OCI-LY7 (cell line): ENCODE measurements around the gene CDRT15. TPM values are rescaled to one million over a fixed set of nuclear protein-coding genes. Genes with fewer than 3 reads are reported as not detected.

ENCODE experiments used
- BruUV-seq: library from RNA; stranded (reverse); fragments of 400-500 nt; replicated peaks from 2 replicates; lab custom pipeline; 2021; lab: Mats Ljungman, UMichigan
- CTCF ChIA-PET: fragments of 300-600 bp; sonication (Branson Sonifier 250); formaldehyde crosslinking; loops from one replicate; lab custom pipeline; 2022; ENCODE audit warnings: antibody characterized with exemption; ENCODE audit not compliant: unreplicated experiment; lab: Charles Lee
- POLR2A ChIA-PET: fragments of 300-600 bp; sonication (Branson Sonifier 250); formaldehyde crosslinking; loops from one replicate; lab custom pipeline; 2022; ENCODE audit warnings: antibody characterized with exemption; lab: Charles Lee
- DNase-seq: peaks from one replicate; pipeline ENCODE4 v3.0.0-alpha.2; 2015; ENCODE audit warnings: low spot score
- H2AFZ ChIP-seq: fragments of 200-600 bp; sonication (generic), shearing (Covaris generic); 2 replicates; pipeline ENCODE4 v1.6.1; 2014; ENCODE audit warnings: mild to moderate bottlenecking, antibody characterized with exemption, low read length, moderate library complexity
- H3K27ac ChIP-seq: fragments of 200-600 bp; sonication (generic); 2 replicates; pipeline ENCODE4 v1.5.1; 2014; ENCODE audit warnings: mixed run types, low read depth, mild to moderate bottlenecking, moderate library complexity, low read length, inconsistent platforms; ENCODE audit not compliant: poor library complexity, severe bottlenecking
- H3K36me3 ChIP-seq: fragments of 200-600 bp; sonication (generic); 2 replicates; pipeline ENCODE4 v1.6.1; 2014; ENCODE audit warnings: mild to moderate bottlenecking, antibody characterized with exemption, low read length, moderate library complexity, mixed read lengths; ENCODE audit not compliant: insufficient read depth
- H3K4me1 ChIP-seq: fragments of 200-600 bp; sonication (generic); 2 replicates; pipeline ENCODE4 v1.5.1; 2014; ENCODE audit warnings: mild to moderate bottlenecking, low read length; ENCODE audit not compliant: insufficient read depth, poor library complexity, severe bottlenecking
- H3K4me2 ChIP-seq: fragments of 200-600 bp; sonication (generic); 2 replicates; pipeline ENCODE4 v1.6.1; 2014; ENCODE audit warnings: mild to moderate bottlenecking, low read length
- H3K4me3 ChIP-seq: fragments of 200-600 bp; sonication (generic); 2 replicates; pipeline ENCODE4 v1.5.1; 2014; ENCODE audit warnings: mild to moderate bottlenecking, low read depth, low read length; ENCODE audit not compliant: poor library complexity, severe bottlenecking
- H3K79me2 ChIP-seq: fragments of 200-600 bp; sonication (generic); 2 replicates; pipeline ENCODE4 v1.6.1; 2016; ENCODE audit warnings: low read depth, mild to moderate bottlenecking, low read length, moderate library complexity, mixed read lengths; ENCODE audit not compliant: insufficient read depth
- H3K9me2 ChIP-seq: fragments of 200-600 bp; sonication (generic); 2 replicates; pipeline ENCODE4 v1.6.1; 2016; ENCODE audit warnings: mild to moderate bottlenecking, low read length, mixed read lengths; ENCODE audit not compliant: insufficient read depth
- H3K9me3 ChIP-seq: fragments of 200-600 bp; sonication (generic); 2 replicates; pipeline ENCODE4 v1.6.1; 2014; ENCODE audit warnings: mild to moderate bottlenecking, mixed run types, low read length, mixed read lengths
- H4K20me1 ChIP-seq: fragments of 200-600 bp; sonication (generic); 2 replicates; pipeline ENCODE4 v1.6.1; 2014; ENCODE audit warnings: mild to moderate bottlenecking, antibody characterized with exemption, low read length, moderate library complexity, mixed read lengths; ENCODE audit not compliant: insufficient read depth
- EZH2phosphoT487 ChIP-seq: fragments of 200-600 bp; sonication (generic); IDR thresholded peaks from 2 replicates; pipeline ENCODE4 v1.6.1; 2018; ENCODE audit warnings: low read depth, borderline replicate concordance, mild to moderate bottlenecking, mixed run types, antibody characterized with exemption, low read length, moderate library complexity, mixed read lengths
- intact Hi-C: fragments of 100-400 bp; cut with micrococcal nuclease; formaldehyde crosslinking; loops from one replicate; pipeline ENCODE4 v1.10.0; 2022; ENCODE audit not compliant: unreplicated experiment
- total RNA-seq, 2 experiments: library from RNA; depleted of rRNA in 1 of 2; stranded (reverse); fragments of >200 nt in 1 of 2; shearing (Covaris generic) in 1 of 2; gene quantifications; 2 replicates each; pipeline ENCODE4 v1.2.3, GENCODE V29; 2014 to 2022
- TF ChIP-seq, protein P1 (sequence below): fragments of 200-600 bp; sonication (generic); conservative IDR thresholded peaks from 2 replicates; pipeline ENCODE4 v1.5.1; 2014; ENCODE audit warnings: mild to moderate bottlenecking, antibody characterized with exemption, low read length, moderate library complexity, mixed read lengths

The CDRT15 gene
- total RNA-seq, 2 experiments from 2014 or later: not detected

DNA sequence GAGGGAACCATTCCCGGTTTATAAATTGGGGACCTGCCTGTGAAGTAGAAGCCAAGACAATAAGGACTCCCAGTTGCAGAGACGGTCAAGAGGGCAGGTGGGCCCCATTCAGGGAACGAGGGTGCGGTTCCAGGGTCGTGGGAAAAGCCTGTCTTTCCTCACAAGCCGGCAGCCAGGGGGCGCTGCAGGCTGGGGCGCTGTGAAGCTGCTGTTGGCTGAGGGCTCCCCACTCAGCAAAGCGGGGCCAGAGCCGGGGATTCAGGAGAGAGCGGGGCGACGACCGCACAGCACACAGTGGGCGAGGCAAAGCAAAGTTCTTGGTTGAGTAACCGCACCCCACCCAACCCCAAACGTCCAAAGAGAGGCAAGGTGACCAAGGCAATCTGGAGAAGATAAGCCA, 24.9 kb downstream of the CDRT15 start:
- H4K20me1 ChIP-seq: no peaks in the 10 kb centered on the region
- no peak overlapping the region for H3K4me3 ChIP-seq
- H2AFZ ChIP-seq: no peak overlapping the region
- no peaks in the 10 kb centered on the region for H3K79me2 ChIP-seq
- peaks cover 12% of the 10 kb centered on the region for H3K4me1 ChIP-seq
- ChIA-PET CTCF (no interaction called here), POLR2A (no interaction called here)
- H3K27ac ChIP-seq: no peak overlapping the region
- no TSS peak for BruUV-seq
- intact Hi-C loops: no loop called here
- no peaks in the 10 kb centered on the region for H3K9me2 ChIP-seq
- DNase-seq: no peak
- peaks cover 47% of the 10 kb centered on the region for H3K36me3 ChIP-seq
- TF ChIP-seq, protein P1, sequence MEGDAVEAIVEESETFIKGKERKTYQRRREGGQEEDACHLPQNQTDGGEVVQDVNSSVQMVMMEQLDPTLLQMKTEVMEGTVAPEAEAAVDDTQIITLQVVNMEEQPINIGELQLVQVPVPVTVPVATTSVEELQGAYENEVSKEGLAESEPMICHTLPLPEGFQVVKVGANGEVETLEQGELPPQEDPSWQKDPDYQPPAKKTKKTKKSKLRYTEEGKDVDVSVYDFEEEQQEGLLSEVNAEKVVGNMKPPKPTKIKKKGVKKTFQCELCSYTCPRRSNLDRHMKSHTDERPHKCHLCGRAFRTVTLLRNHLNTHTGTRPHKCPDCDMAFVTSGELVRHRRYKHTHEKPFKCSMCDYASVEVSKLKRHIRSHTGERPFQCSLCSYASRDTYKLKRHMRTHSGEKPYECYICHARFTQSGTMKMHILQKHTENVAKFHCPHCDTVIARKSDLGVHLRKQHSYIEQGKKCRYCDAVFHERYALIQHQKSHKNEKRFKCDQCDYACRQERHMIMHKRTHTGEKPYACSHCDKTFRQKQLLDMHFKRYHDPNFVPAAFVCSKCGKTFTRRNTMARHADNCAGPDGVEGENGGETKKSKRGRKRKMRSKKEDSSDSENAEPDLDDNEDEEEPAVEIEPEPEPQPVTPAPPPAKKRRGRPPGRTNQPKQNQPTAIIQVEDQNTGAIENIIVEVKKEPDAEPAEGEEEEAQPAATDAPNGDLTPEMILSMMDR: peak; percentile 38; the same call in 1 of the 2 replicates
- no peak for TF ChIP-seq EZH2phosphoT487
- no peak overlapping the region for H3K4me2 ChIP-seq
- no peaks in the 10 kb centered on the region for H3K9me3 ChIP-seq

DNA sequence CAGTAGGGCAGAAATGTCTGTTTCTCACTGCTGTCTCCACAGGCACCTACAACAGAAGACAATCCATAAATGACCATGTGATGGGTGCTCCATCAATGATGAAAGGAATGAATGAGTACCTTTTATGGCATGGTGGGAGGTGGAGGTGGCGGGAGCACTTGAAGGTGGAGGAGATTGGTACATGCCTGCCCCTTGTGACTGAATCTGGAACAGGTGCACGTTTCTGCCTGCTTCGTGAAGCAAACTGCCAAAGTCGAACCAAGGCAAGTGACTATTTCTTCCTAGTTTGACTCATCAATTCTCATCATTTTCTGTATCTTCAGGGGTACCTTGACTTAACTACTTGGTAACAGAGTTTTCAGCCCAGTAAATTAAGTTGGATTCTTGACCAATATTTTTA, 25.4 kb downstream of the CDRT15 start:
- no peak overlapping the region for H3K4me3 ChIP-seq
- H3K79me2 ChIP-seq: no peaks in the 10 kb centered on the region
- peaks cover 12% of the 10 kb centered on the region for H3K4me1 ChIP-seq
- no peaks in the 10 kb centered on the region for H4K20me1 ChIP-seq
- no peak for DNase-seq
- no peak overlapping the region for H3K4me2 ChIP-seq
- H3K36me3 ChIP-seq: peaks cover 47% of the 10 kb centered on the region
- no TSS peak for BruUV-seq
- TF ChIP-seq, protein P1: no peak
- TF ChIP-seq EZH2phosphoT487: no peak
- no peak overlapping the region for H2AFZ ChIP-seq
- ChIA-PET CTCF (no interaction called here), POLR2A (no interaction called here)
- no peak overlapping the region for H3K27ac ChIP-seq
- H3K9me2 ChIP-seq: no peaks in the 10 kb centered on the region
- intact Hi-C loops: no loop called here
- H3K9me3 ChIP-seq: no peaks in the 10 kb centered on the region

DNA sequence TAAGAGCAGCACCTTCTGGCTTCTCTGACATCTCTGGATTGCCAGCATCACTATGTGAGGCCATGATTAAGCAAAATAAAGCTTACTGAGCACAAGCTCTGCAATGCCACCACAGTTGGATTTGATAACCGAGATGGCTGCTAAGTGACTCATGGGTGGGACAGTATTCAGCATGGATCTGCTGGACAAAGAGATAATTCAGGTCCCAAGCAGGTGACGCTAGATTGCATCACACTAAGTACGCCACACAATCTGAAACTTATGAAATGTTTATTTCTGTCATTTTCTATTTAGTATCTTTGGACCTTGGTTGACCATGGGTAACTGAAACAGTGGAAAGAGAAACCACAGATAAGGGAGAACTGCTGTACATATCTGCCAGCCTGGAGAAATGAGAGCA, 27.4 kb downstream of the CDRT15 start:
- CTCF ChIA-PET: no interaction called here
- Histone ChIP-seq H3K4me2 (no peak overlapping the region), H3K9me3 (no peaks in the 10 kb centered on the region), H2AFZ (no peak overlapping the region), H4K20me1 (no peaks in the 10 kb centered on the region; the same call in 1 of the 2 replicates), H3K4me3 (no peak overlapping the region), H3K36me3 (peaks cover 47% of the 10 kb centered on the region), H3K9me2 (no peaks in the 10 kb centered on the region), H3K4me1 (no peaks in the 10 kb centered on the region), H3K27ac (no peak overlapping the region), H3K79me2 (no peaks in the 10 kb centered on the region)
- TF ChIP-seq, protein P1: no peak
- BruUV-seq: no TSS peak
- intact Hi-C loops: no loop called here
- POLR2A ChIA-PET: interaction anchor here (0.5 kb wide), 1 partner anchor 13 kb away, joined by 3 read pairs; no protein-coding TSS in a partner anchor
- DNase-seq: no peak
